GDM1 (cell line): ENCODE data around the gene WDR73.
"Not testable (repeated sequence)": the region's sequence is repeated elsewhere in the genome, so short reads cannot be mapped to it uniquely, and the experiment has no call there.

Experiments
- DNase-seq: peaks from one replicate; lab custom pipeline; 2025; lab: John Stamatoyannopoulos, UW

WDR73 gene

DNA sequence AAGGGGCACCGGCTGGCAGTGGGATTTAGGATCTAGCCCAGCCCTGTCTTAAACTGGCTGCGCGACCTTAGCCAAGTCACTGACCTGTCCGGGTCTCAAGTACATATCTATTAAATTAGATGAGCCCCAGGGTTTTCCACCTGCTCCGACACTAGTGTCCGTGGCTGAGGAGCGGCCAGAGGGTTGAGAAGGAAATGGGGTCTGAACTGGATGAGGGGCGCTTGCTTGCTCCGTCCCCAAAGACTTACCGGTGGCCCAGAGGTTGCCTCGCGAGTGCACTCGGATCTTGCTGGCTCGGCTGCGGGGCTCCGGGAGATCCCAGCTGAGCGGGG, 3.6 kb upstream of the WDR73 start:
- no peak for DNase-seq

DNA sequence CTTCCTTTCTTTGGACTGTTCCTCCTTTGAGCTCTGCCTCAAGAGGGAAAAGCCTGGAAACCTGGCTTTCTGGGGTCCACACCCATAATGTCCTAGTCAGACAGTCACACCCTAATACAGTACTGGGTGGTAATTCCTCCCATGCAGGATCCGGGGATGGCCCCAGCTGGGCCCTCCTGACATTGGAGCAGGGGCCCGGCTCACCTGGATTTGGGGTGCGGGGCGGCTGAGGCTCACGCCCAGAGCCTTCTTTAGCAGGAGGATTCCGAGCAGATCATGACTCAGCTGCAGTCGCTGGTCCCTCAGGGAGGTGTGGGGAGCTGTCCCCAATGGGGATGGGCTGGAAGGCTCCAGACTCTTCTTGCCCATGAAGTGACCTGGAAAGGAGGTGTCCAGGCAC, 2.9 kb upstream of the WDR73 start:
- no peak for DNase-seq

DNA sequence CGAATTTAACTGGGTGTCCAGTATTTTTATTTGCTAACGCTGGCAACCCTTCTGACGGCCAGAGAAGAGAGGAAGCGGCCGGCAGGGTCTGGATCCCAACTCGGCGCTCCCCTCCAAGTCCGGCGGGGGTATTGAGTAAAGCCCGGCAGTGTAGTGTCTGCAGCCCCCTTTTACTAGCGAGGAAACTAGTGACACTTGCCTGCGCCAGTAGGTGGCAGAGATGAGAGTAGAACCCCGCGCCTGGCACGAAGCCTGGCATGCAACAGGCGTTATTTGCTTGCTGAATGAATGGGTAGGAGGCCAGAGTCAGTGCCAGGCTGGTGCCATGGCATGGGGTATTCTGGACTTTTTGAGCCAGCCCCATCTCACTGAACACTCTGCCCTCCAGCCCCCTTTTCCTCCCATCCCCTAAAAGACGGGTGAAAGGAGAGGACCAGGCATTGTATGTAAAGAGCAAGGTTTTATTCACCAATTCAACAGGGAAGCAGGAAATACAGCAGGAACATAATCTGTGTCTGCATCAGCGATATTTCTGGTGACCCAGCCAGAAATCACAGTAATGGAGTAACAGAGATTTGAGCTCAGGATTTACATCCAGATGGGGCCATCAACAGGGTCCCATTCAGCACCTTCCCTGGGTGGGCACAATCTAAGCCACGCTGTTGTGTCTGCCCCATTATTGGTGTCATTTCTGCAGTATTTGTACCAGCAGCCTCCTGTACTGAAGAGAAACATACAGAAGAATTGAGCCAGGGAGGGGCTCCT, 788 bp upstream of the WDR73 start:
- DNase-seq, result peak; percentile 69

DNA sequence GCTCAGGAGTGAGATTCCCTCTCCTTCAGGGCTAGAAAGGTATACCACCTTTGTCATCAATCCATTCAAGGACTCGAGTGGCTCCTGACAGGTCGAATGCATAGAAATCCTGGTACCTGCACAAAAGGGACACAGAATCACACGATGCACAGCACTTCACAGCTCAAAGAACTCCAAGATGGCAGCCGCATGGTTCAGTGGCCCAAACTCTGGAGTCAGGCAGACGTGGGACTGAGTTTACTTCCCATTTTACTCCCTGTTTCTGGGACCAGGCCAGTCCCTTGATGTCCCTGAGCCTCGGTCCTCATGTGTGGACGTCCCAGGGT, 536 bp downstream of the WDR73 start:
- DNase-seq, result no peak

DNA sequence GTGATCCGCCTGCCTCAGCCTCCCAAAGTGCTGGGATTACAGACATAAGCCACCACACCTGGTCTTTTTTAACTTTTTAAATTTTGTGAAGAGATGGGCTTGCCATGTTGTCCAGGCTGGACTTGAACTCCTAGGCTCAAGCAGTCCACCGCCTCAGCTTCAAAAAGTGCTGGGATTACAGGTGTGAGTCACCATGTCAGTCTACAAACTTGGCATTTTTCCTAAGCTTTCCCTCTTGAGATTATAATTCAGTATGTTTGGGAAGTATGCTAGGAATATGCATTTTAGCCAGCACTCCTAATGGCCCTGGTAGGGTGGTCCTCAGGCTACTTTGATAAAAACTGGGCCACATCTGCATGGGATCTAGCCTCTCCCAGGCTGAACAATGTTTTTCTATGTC, 4.4 kb downstream of the WDR73 start:
- no peak for DNase-seq

DNA sequence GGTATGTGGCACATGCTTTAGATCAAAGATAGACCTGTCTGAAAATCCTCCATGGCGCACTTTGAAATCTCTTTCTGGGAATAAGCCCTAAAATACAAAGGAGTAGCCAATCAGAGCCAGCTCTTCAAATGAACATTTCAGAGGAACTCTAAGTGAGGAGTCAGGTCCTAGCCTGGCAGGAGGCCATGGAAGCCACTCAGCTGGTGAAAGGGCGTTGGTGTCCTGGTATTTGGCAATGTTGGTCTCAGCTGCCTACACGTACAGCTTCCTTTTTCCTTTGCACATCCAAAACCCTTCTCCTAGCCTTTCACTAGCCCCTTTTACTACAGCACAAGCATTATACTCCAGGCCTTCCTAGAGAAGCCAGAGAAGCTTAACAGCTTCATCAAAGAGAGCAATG, 5.5 kb downstream of the WDR73 start:
- DNase-seq, result no peak

DNA sequence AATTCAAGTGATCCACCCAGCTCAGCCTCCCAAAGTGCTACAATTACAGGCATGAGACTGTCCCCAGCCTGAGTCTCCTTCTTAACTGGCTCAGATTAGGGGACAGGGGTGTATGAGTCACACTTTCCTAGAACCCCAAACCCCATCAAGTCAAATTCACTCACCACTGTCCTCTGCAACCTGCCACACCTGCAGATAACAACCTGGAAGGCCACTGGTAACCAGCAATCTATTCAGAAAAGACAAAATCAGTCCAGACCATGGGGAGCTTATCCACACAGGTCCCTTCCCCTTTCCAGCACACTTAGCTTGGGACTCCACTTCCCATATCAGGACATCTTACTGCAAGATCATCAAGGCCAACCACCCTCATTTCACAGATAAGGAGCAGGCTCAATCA, 6.4 kb downstream of the WDR73 start:
- DNase-seq, result no peak

DNA sequence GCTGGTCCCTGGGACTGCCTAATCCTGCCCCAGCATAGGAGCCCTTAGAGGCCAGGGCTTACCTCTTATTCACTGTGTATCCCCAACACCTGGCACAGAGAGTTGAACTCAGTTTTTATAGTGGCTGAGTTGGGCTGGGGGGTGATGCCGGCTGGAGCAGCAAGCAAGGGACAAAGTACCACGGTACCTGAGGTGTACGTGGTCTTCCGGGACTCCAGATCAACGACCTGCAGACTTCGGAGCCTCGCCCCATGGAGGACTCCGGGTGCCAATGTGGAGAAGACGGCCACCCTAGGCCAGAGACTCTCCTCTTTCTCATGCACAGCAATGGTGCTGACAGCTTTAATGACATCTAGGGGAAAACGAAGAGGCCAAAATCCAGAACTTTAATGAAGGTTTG, 8.1 kb downstream of the WDR73 start:
- DNase-seq, result no peak

DNA sequence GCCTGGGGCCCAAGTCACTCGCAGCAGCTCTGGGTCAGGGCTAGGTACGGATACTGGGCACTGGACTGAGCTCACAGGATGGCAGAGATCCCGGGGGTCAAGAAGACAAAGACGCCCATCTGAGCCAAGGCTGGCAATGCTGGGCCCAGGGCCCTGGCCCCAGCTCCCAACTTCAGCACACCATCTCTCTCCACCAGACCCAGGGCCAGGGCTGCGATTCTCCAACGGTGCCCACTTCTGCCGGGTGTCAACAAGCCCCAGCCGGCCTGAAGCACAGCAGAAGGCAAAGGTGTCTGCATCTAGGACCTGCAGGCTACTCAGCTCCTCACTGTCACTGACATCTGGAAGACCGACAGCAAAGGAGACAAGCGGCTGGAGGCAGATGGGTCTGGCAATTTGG, 8.6 kb downstream of the WDR73 start:
- DNase-seq, result no peak

DNA sequence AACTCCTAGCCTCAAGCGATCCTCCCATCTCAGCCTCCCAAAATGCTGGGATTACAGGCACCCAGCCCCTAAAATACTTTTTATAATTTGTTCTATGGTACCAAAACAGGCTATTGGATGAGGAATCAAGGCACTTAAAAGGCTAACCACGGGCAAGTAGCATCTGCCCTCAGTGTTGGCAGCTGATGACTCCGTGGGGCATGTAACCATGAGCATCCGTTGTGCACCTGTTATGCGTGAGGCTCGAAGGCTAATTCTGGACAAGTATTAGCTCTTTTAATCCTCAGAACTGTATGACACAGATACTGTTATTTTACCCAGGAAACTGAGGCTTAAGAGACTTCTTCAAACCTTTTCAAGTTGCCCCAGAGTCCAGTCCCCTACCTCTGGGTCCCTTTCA, 10.2 kb downstream of the WDR73 start:
- DNase-seq, result no peak

DNA sequence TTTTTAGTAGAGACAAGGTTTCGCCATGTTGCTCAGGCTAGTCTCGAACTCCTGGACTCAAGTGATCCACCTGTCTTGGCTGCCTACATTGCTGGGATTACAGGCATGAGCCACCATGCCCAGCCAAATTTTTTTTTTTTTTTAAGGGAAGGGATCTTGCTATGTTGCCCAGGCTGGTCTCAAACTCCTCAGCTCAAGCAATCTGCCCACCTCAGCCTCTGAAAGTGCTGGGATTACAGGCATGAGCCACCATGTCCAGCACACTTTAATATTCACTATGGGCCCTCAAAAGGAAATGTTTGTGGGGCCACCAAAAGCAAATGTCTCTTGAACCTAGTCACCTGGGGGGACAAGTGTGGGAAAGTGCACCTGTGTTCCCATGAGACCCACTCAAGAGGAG, 11.4 kb downstream of the WDR73 start:
- DNase-seq, result not testable (repeated sequence)

DNA sequence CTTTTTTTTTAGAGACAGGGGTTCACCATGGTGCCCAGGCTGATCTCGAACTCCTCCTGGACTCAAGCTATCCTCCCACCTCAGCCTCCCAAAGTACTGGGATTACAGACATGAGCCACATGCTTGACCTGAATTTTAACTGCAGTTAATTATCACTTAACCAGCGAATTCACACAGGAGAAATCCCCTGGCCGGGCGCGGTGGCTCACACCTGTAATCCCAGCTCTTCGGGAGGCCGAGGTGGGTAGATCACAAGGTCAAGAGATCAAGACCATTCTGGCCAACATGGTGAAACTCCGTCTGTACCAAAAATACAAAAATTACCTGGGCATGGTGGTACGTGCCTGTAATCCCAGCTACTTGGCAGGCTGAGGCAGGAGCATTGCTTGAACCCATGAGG, 12.2 kb downstream of the WDR73 start:
- not testable (repeated sequence) for DNase-seq

DNA sequence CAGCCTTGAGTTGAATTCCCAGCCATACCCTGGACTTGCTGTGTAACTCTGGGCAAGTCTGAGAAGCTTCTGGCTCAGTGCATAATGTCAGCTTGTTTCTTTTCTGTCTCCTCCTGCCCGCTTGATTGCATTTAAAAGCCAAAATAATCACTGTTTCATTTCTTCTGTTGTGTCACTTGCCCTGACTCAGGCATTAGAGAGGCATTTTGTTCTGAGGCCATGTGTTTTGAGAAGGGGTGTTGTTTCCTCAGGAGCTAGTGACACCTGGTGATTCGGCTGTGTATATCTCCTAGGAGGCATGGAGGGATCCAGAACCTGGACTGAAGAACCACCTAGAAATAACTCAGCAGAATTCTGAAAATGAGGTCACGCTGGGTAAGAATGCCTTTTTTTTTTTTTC, 16.0 kb downstream of the WDR73 start:
- no peak for DNase-seq

DNA sequence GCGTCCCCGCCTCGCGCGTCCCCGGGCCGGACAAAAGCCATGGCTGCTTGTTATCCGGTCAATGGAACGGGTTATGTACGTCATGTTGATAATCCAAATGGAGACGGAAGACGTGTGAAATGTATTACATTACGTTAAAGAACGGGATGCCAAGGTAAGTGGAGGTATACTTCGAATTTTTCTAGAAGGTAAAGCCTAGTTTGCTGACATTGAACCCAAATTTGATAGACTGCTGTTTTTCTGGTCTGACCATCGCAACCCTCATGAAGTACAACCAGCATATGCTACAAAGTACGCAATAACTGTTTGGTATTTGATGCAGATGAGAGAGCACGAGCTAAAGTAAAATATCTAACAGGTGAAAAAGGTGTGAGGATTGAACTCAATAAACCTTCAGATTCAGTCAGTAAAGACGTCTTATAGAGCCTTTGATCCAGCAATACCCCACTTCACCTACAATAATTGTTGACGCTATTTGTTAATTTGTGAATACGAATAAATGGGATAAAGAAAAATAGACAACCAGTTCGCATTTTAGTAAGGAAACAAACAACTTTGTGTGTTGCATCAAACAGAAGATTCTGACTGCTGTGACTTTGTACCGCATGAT, 19.8 kb downstream of the WDR73 start:
- no peak for DNase-seq

DNA sequence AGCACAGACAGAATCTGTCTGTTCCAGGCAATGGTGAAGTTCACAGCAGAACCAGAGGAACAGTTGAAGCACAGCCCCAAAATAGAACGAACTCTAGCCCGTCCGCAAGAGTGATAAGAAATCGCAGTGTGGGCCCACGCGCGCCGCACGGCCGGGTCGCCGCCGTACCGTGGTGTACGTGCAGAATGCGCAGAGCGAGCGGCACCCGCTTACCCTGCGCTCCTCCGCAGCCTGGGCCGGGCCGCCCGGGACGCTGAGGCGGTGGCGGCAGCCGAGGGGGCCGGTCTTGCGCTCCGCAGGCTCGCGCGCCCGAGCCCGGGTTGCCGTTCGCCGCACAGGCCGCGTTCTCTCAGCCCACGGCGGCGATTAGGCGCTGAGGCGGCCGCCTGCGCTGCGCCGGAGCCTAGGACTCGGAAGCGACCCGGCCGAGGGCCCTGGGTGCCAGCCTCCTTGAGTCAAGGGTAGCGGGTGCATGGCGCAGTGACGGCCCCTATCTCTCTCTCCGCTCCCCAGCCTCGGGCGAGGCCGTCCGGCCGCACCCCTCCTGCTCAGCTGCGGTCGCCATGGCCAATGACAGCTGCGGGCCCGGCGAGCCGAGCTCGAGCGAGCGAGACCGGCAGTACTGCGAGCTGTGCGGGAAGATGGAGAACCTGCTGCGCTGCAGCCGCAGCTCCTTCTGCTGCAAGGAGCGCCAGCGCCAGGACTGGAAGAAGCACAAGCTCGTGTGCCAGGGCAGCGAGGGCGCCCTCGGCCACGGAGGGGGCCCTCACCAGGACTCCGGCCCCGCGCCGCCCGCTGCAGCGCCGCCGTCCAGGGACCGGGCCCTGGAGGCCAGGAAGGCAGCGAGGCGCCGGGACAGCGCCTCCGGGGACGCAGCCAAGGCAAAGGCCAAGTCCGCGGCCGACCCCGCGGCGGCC, 20.5 kb downstream of the WDR73 start:
- no peak for DNase-seq

DNA sequence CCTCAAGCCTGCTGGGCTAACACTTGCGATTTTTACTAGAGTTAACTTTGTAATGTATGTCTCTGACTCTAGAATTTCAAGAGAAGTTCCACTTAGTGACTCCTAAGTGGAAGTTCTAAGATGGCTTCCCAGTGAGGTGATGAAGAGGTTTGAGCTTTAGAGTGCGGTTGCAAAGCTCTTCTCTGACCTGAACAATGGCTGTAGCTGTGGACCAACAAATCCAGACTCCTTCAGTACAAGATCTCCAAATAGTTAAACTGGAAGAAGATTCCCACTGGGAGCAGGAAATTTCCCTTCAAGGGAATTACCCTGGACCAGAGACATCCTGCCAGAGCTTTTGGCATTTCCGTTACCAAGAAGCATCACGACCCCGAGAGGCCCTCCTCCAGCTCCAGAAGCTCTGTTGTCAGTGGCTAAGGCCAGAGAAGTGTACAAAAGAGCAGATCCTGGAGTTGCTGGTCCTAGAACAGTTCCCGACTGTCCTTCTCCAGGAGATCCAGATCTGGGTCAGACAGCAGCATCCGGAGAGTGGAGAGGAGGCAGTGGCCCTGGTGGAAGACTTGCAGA, 22.3 kb downstream of the WDR73 start:
- no peak for DNase-seq

DNA sequence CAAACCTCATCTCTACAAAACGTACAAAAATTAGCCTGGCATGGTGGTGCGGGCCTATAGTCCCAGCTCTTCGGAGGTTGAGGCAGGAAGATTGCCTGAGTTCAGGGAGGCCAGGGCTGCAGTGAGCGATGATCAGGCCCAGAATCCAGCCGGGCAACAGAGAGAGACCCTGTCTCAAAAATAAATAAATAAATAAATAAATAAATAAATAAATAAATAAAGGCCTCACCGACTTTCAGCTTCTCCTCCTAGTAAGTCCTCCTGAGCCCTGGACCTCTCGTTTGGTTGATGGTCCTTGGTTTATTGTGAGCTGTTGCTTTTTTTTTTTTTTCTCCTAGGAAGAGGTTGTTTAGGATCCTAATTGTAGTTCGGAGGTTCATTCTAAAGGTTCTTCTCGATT, 25.1 kb downstream of the WDR73 start:
- no peak for DNase-seq

DNA sequence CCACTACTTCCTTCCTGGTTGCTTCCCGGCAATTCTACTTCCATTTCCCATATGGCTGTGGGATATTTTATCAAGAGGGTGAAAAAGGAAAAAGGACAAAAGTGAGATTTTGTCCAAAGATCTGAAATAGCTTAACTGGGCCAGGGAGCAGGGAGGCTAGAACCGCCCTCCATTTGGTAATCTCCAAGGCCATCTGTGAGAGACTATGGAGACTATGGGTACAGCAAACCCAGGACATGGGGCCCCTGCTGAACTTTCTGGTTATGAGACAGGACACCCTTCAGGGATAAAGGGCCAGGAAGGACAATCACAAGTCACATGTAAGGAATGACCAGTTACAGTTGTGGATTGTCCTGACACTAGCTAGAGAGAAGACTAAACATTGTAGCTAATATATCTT, 29.0 kb downstream of the WDR73 start:
- no peak for DNase-seq

DNA sequence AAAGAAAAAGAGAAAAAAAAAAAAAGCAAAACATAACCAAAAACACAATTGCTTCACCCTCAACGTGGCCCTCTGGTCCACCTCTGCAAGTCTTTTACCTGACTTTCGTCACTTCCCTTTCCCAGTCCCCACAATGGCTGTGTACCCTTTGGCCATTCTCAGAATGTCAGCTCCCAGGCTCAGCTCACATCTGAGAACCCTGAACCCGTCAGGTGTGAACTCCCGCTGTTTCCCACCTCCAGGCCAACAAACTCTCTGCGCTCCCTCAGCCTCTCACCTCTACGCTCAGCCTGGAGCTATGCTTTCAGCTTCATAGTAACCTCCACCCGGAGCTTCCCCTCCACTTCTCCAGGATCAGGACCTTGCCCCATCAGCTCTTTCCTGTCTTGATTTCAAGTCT, 29.7 kb downstream of the WDR73 start:
- no peak for DNase-seq

DNA sequence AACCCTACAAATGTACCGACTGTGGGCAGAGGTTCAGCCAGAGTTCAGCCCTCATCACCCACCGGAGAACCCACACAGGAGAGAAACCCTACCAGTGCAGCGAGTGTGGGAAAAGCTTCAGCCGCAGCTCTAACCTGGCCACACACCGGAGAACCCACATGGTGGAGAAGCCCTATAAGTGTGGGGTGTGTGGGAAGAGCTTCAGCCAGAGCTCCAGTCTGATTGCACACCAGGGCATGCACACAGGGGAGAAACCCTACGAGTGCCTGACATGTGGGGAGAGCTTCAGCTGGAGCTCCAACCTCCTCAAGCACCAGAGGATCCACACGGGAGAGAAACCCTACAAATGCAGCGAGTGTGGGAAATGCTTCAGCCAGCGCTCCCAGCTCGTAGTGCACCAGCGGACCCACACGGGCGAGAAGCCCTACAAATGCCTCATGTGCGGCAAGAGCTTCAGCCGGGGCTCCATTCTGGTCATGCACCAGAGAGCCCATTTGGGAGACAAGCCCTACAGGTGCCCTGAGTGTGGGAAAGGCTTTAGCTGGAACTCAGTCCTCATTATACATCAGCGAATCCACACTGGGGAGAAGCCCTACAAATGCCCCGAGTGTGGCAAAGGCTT, 32.6 kb downstream of the WDR73 start:
- DNase-seq, result no peak

DNA sequence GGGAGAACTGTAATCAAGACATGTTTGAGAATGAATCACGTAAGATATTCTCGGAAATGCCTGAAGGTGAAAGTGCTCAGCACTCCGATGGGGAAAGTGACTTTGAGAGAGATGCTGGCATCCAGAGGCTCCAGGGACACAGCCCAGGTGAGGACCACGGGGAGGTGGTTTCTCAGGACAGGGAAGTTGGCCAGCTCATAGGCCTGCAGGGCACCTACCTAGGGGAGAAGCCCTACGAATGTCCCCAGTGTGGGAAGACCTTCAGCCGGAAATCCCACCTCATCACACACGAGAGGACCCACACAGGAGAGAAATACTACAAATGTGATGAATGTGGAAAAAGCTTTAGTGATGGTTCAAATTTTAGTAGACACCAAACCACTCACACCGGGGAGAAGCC, 33.5 kb downstream of the WDR73 start:
- no peak for DNase-seq

DNA sequence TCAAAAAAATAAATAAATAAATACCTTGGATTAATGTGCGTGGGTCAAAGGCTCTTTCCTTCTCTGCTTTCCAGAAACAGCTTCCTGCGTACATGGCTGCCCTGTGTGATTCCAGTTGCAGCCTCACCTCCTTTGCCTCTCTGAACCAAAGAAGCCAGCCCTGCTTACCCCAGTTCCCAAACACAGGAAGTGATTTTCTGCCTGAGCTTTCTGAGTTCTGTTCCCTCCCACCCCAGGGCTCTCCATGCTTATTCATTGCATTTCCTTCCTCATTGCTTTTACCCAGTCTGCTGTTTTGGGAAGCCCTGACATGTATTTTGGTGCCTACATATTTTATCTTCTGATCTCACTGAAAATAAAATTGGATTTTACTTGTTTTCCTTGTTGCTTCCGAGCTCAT, 37.8 kb downstream of the WDR73 start:
- DNase-seq, result peak; percentile 65

DNA sequence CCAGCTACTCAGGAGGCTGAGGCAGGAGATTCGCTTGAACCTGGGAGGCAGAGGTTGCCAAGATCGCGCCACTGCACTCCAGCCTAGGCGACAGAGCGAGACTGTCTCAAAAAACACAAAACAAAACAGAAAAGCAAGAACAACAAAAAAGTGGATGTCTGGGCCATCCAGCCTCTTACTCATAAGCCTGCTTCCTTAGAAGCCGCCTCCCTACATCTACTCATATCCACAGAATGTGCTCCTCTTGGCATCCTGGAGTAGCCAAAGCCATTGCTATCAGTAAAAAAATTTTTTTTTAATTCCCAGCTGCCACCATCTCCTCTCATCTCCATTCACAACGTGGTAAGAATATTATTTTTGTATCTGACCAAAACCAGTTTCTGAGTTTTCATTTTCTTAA, 42.5 kb downstream of the WDR73 start:
- no peak for DNase-seq
